Heart right ventricle (tissue), 16 donors: ENCODE measurements around the gene UST. TPM values are rescaled to one million over a fixed set of nuclear protein-coding genes. Genes with fewer than 3 reads are reported as not detected.

Experiments used
- ATAC-seq, 8 donors: fragments of 200-7000 bp; cut with Tn5 transposase; one replicate each; pipeline ENCODE4 v1.9.1; 2020; ENCODE audit warnings: mild to moderate bottlenecking in 8 of 8, moderate library complexity in 8 of 8, moderate number of reproducible peaks in 1 of 8
- DNase-seq, 2 donors: peaks; one replicate each; pipeline ENCODE4 v3.0.0-alpha.2; 2020
- H3K27ac ChIP-seq, 10 donors: fragments of 200-600 bp; sonication (generic) in 2 of 10; one replicate each; pipeline versions ENCODE4 v1.5.0 to v1.8.0; 2020 to 2022; ENCODE audit warnings: mild to moderate bottlenecking in 3 of 10
- H3K27me3 ChIP-seq, 7 donors: fragments of 200-600 bp; one replicate each; pipeline ENCODE4 v1.8.0; 2021 to 2022; ENCODE audit warnings: mild to moderate bottlenecking in 2 of 7
- H3K36me3 ChIP-seq, 9 donors: fragments of 200-600 bp; sonication (generic) in 1 of 9; one replicate each; pipeline versions ENCODE4 v1.5.0 to v1.8.0; 2020 to 2022; ENCODE audit warnings: mild to moderate bottlenecking in 2 of 9
- H3K4me1 ChIP-seq, 9 donors: fragments of 200-600 bp; sonication (generic) in 1 of 9; one replicate each; pipeline versions ENCODE4 v1.5.0 to v1.8.0; 2020 to 2022; ENCODE audit warnings: mild to moderate bottlenecking in 4 of 9
- H3K4me3 ChIP-seq, 10 donors: fragments of 200-600 bp; sonication (generic) in 2 of 10; one replicate each; pipeline versions ENCODE4 v1.5.0 to v1.8.0; 2020 to 2022; ENCODE audit warnings: mild to moderate bottlenecking in 7 of 10, moderate library complexity in 2 of 10
- H3K9me3 ChIP-seq, 11 donors: fragments of 200-600 bp in 10 of 11; sonication (generic) in 2 of 11; one replicate each; pipeline versions ENCODE4 v1.5.0 to v1.8.0; 2013 to 2022; ENCODE audit warnings: mild to moderate bottlenecking in 2 of 11, control low read depth in 1 of 11, moderate library complexity in 1 of 11
- CTCF ChIP-seq, 9 donors: fragments of 200-600 bp; sonication (generic) in 2 of 9; IDR thresholded peaks; one replicate each; pipeline versions ENCODE4 v1.5.0 to v1.8.0; 2021 to 2022; ENCODE audit warnings: antibody characterized with exemption in 9 of 9, mild to moderate bottlenecking in 5 of 9, moderate library complexity in 1 of 9
- WGBS, 2 donors: extraction: QIAGEN DNeasy Blood & Tissue Kit; methylation state at CpG; one replicate each; pipeline ENCODE4 v1.1.7; 2013; ENCODE audit warnings: inconsistent platforms in 1 of 2; 5-methylcytosine and 5-hydroxymethylcytosine counted together
- intact Hi-C, 10 donors: fragments of 100-400 bp; cut with DNase I; formaldehyde crosslinking; loops; one replicate each; pipeline versions ENCODE4 v1.11.1 to v1.14.2; 2022
- polyA plus RNA-seq, 2 donors: library from polyadenylated mRNA; stranded (reverse); fragments of 200-250 nt; gene quantifications; one replicate each; pipeline ENCODE4 v1.2.3, GENCODE V29; 2013
- total RNA-seq, 10 donors: library from RNA; stranded (reverse); fragmentation: NEBNext Ultra II Directional in 3 of 10; extraction: Animal tissue kit (Norgen Biotek cat#: 25700) in 3 of 10; gene quantifications; one replicate each; pipeline versions ENCODE4 v1.2.1 to v1.2.4, GENCODE V29; 2021 to 2023
- donor health status: Arrhythmogenic right ventricular cardiomyopathy.
- donor health status: ischemic (EF 13 %, LVEDD 7.1; RV severe dilation, severe dysfunction).
- donor health status: healthy with polysubstance abuse.
- donor health status: DM: no; HTN: yes; CAD: no.
- donor health status: DM: no; HTN: no; CAD: no.
- donor health status: ischemic (EF 25% LVEDD 6.9; RV normal size, moderate dysfunction).
- donor health status: ischemic (EF 25% LVEDD 5.7; RV mildly dilated, moderate dysfunction).
- donor health status: healthy.
- donor health status: DM: yes; HTN: yes; CAD: no.
- donor health status: Ischemic cardiomyopathy.
- donor health status: ischemic (EF 35%, LVEDD 5.7; RV mildly dilated, moderate dysfunction).
- donor health status: nonischemic (EF 11% LVEDD 7.7; RV severe dilation, severe dysfunction).
- donor health status: DM: yes; HTN: yes; CAD: no.
- donor health status: PGD.
- donor health status: ischemic (EF 29% LVEDD 5.4; RV normal size, mild dysfunction).
- donor health status: nonischemic (EF 23%, LVEDD 6.1; RV moderate dilation, normal function).

Gene UST
- total and polyA plus RNA-seq, 12 donors: 1.6 to 4.1 (median 2.3) TPM

DNA sequence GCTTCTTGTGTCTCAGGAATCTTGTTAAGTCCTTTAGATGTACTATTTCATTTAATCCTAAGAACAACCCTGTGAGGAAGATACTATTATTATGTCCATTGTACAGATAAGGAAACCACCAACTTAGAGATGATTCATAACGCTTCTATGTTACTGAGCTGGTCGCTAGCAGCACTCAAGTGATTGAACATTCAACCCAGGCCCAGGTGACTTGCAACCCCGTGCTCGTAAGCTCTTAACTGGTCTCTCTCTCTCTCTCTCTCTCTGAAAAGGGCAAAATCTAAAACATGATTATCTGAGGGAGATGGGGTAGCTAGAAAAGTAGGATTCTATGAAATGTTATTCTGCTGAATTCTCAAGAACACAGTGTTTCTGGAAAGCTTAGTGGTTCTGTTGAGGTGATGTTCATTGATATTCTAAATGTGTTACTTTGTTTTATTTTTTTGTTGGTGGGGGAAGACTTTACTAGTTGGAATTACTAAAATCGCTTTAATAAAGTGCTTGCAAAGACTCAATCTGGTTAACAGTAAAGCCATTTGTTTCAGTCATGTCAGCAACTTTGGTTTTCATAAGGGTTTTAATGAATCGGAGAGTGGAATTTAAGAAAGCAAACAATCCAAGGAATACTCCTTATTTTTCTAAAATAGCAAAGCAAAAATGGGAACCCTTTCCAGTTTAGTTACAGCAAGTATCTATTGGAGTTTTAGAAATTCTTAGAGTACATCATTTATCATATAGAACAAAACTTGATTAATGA is 305.7 kb downstream of the UST start:
- no peak for ATAC-seq
- Histone ChIP-seq H3K36me3 (no peaks in the 10 kb centered on the region), H3K27ac (no peak overlapping the region), H3K9me3 (no peaks in the 10 kb centered on the region), H3K4me1 (peaks cover 0 to 2% (median 0%) of the 10 kb centered on the region in 9 donors), H3K4me3 (no peak overlapping the region), H3K27me3 (no peaks in the 10 kb centered on the region)
- no peak for DNase-seq
- intact Hi-C loops: no loop called here
- 91 to 94% methylated on average over 6 of the region's 6 CpGs for WGBS, 2 donors
- TF ChIP-seq CTCF (IDR thresholded peaks at IDR 0.05): no peak

DNA sequence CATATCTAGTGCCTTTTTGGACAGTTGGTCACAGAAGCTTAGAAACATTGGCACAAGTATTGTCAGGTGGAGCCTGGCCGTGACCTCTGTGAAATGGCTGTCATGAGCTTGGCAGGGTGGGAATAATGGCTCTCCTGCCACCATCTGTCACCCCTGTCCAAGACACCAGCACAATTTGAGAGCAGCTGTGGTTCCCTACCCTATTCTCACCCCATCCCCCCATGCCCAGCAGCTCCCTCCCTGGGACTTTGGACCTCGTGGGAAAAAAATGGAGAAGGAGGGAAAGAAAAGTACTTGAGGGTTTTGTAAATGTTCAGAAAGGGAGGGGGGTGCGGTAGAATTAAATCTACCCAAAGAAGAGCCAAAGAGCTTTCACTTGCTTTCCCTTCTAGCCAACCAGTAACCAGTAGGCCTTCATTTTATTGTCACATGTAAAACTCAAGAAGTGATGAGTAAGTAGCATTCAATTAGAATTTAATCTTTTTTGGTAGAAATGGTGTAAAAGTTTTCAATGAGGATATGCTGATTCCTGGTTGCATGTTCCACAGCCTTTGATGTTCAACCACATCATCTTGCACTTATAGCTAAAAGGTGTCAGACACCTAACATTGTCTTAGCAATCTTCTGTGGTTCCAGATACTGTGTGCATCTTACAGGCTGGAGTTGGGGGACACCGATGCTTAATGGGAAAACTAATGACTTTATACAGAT is 307.2 kb downstream of the UST start:
- ATAC-seq: no peak
- DNase-seq: no peak
- Histone ChIP-seq H3K4me3 (no peak overlapping the region), H3K9me3 (no peaks in the 10 kb centered on the region), H3K27ac (no peak overlapping the region), H3K36me3 (no peaks in the 10 kb centered on the region), H3K27me3 (no peaks in the 10 kb centered on the region), H3K4me1 (no peaks in the 10 kb centered on the region)
- no peak for TF ChIP-seq CTCF (IDR thresholded peaks at IDR 0.05)
- 91 to 93% methylated on average over 4 of the region's 4 CpGs for WGBS, 2 donors
- intact Hi-C loops: no loop called here

DNA sequence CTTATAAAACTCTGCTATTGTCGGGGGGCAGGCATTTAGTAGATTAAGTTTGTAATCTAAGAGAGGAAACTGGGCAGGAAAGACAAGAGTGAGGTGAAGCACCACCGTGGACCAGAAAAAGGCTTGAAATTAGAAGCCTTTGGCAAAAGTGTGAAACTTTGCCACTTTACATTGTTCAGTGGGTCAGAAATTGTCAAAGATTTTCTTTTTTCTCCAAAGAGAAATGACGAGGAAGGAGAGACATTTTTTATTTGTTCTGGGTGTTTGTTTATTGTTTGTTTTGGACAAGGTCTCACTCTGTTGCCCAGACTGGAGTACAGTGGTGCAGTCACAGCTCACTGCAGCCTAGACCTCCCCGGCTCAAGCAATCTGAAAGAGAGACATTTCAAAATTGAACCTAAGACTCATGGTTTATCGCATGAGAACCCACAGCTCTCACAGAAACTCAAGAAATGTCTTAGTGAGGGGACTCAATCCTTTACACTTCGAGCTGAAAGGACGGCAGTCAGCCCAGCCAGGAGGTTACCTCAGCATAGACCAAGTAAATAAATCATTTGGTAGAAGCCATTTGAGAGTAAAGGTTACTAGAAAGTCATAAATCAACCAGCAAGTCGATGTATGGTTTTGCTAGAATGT is 307.8 kb downstream of the UST start:
- Histone ChIP-seq H3K27ac (no peak overlapping the region), H3K4me3 (no peak overlapping the region), H3K36me3 (no peaks in the 10 kb centered on the region), H3K27me3 (no peaks in the 10 kb centered on the region), H3K4me1 (peaks cover 0 to 5% (median 0%) of the 10 kb centered on the region in 9 donors), H3K9me3 (no peaks in the 10 kb centered on the region)
- DNase-seq: no peak
- no peak for TF ChIP-seq CTCF (IDR thresholded peaks at IDR 0.05)
- intact Hi-C loops: no loop called here
- 84 to 86% methylated on average over 8 of the region's 8 CpGs for WGBS, 2 donors
- ATAC-seq: no peak

- no peaks in the 10 kb centered on the region for H3K9me3 ChIP-seq
- TF ChIP-seq CTCF (IDR thresholded peaks at IDR 0.05): no peak
- H3K36me3 ChIP-seq: no peaks in the 10 kb centered on the region
- no peak overlapping the region for H3K27ac ChIP-seq
- no peak for DNase-seq
- H3K4me1 ChIP-seq: peaks cover 0 to 11% (median 3%) of the 10 kb centered on the region in 9 donors
- intact Hi-C loops: no loop called here
- no peak overlapping the region for H3K4me3 ChIP-seq
- ATAC-seq: no peak
- WGBS, 2 donors: 85 to 88% methylated on average over 5 of the region's 5 CpGs
- H3K27me3 ChIP-seq: no peaks in the 10 kb centered on the region
Measured at GRCh38 chr6:149055195-149055899, 308.5 kb downstream of the UST start.
